Mammary microvascular endothelial cell (primary cell): ENCODE data around the gene CENPF. TPM values are rescaled to one million over a fixed set of nuclear protein-coding genes. Genes with fewer than 3 reads are reported as not detected.

Source experiments
- total RNA-seq: library from RNA; depleted of rRNA; stranded (reverse); fragments of >200 nt; gene quantifications from 2 replicates; pipeline ENCODE4 v1.2.3, GENCODE V29; 2015

The CENPF gene
- 48.2 and 53.2 TPM in 2 replicates for total RNA-seq

GRCh38 chr1:214602764-214603657, at the start of gene CENPF:
Gene CENPF, plus strand, starts transcription at chr1:214603195. Its CDS starts 10,560 bp downstream, at chr1:214613755.

Other genes with a start within 250 kb of the CENPF start
- 47.7 and 52.8 TPM in 2 replicates for gene PTPN14, start 51.6 kb upstream of the CENPF start, total RNA-seq